ENCODE measurements around the gene WFDC12.
"Not testable (repeated sequence)": the region's sequence is repeated elsewhere in the genome, so short reads cannot be mapped to it uniquely, and the experiment has no call there.

WFDC12 gene

GRCh38 chr20:45124365-45124764 lies at the start of gene WFDC12:
WFDC12 (minus strand) TSS chr20:45124465; CDS start chr20:45124447, 18 bp downstream.
- no peak for DNase-seq

GRCh38 chr20:45173522-45173921 lies 49.3 kb upstream of the WFDC12 start:
- no peak for DNase-seq

GRCh38 chr20:45164906-45165305 lies 40.6 kb upstream of the WFDC12 start:
- DNase-seq: no peak

- DNase-seq: no peak
Measured at GRCh38 chr20:45163083-45163803, 39.0 kb upstream of the WFDC12 start.

- DNase-seq: no peak
Measured at GRCh38 chr20:45157962-45158361, 33.7 kb upstream of the WFDC12 start.

- no peak for DNase-seq
Measured at GRCh38 chr20:45156713-45157112, 32.4 kb upstream of the WFDC12 start.

GRCh38 chr20:45154794-45155193 lies 30.5 kb upstream of the WFDC12 start:
- DNase-seq: not testable (repeated sequence)

GRCh38 chr20:45154183-45154582 lies 29.9 kb upstream of the WFDC12 start:
- DNase-seq: no peak

GRCh38 chr20:45153752-45154151 lies 29.5 kb upstream of the WFDC12 start:
- no peak for DNase-seq

- no peak for DNase-seq
Measured at GRCh38 chr20:45153147-45153546, 28.9 kb upstream of the WFDC12 start.

GRCh38 chr20:45152405-45152804 lies 28.1 kb upstream of the WFDC12 start:
- DNase-seq: no peak

GRCh38 chr20:45149062-45149461 lies 24.8 kb upstream of the WFDC12 start:
- DNase-seq: no peak

GRCh38 chr20:45140836-45141235 lies 16.6 kb upstream of the WFDC12 start:
- DNase-seq: no peak

GRCh38 chr20:45139733-45140375 lies 15.6 kb upstream of the WFDC12 start:
- DNase-seq: not testable (repeated sequence)

GRCh38 chr20:45138561-45139300 lies 14.5 kb upstream of the WFDC12 start:
- no peak for DNase-seq

- no peak for DNase-seq
Measured at GRCh38 chr20:45136911-45137310, 12.6 kb upstream of the WFDC12 start.

GRCh38 chr20:45128099-45128498 lies 3.8 kb upstream of the WFDC12 start:
- no peak for DNase-seq

GRCh38 chr20:45121388-45121787 lies 2.9 kb downstream of the WFDC12 start:
- no peak for DNase-seq

- no peak for DNase-seq
Measured at GRCh38 chr20:45119556-45120266, 4.6 kb downstream of the WFDC12 start.

GRCh38 chr20:45118028-45118427 lies 6.2 kb downstream of the WFDC12 start:
- DNase-seq: no peak

- DNase-seq: no peak
Measured at GRCh38 chr20:45117581-45117980, 6.7 kb downstream of the WFDC12 start.

- no peak for DNase-seq
Measured at GRCh38 chr20:45115829-45116228, 8.4 kb downstream of the WFDC12 start.

- no peak for DNase-seq
Measured at GRCh38 chr20:45115386-45115774, 8.9 kb downstream of the WFDC12 start.

Measured in NCI-H526 treated with DMSO at 0.1 percent for 48 hours (cell line).